GM12878 (cell line): ENCODE data around the gene C16orf46. TPM values are rescaled to one million over a fixed set of nuclear protein-coding genes. Genes with fewer than 3 reads are reported as not detected.

Source experiments
- ATAC-seq: fragments of 200-7000 bp; cut with Tn5 transposase; 3 replicates; pipeline ENCODE4 v1.9.1; 2020; ENCODE audit warnings: mild to moderate bottlenecking, moderate library complexity
- BruUV-seq: library from RNA; stranded (reverse); fragments of 400-500 nt; replicated peaks from 2 replicates; lab custom pipeline; 2021; lab: Mats Ljungman, UMichigan
- CTCF ChIA-PET: fragments of 300-600 bp; sonication (Branson Sonifier 250); formaldehyde crosslinking; extraction: SDS; loops from one replicate; lab custom pipeline; 2021; ENCODE audit warnings: inconsistent platforms; lab: Yijun Ruan, JAX
- POLR2A ChIA-PET: fragments of 350-600 bp; formaldehyde crosslinking; extraction: SDS; loops from one replicate; lab custom pipeline; 2021; ENCODE audit warnings: inconsistent platforms; lab: Charles Lee
- RAD21 ChIA-PET: fragments of 300-600 bp; sonication (Branson Sonifier 250); formaldehyde crosslinking; loops from one replicate; lab custom pipeline; 2023; ENCODE audit warnings: antibody characterized with exemption; ENCODE audit not compliant: unreplicated experiment; lab: Charles Lee
- SMC1A ChIA-PET: fragments of 300-600 bp; sonication (Branson Sonifier 250); formaldehyde crosslinking; loops from one replicate; lab custom pipeline; 2023; ENCODE audit not compliant: unreplicated experiment, uncharacterized antibody; lab: Charles Lee
- DNase-seq: peaks from one replicate; pipeline ENCODE4 v3.0.0-alpha.2; 2011; ENCODE audit warnings: low read depth, low spot score
- FAIRE-seq: peaks from 3 replicates; lab custom pipeline; 2011; peaks lifted over from hg19 to GRCh38; lab: Jason Lieb, UNC
- H2AFZ ChIP-seq: 2 replicates; pipeline ENCODE4 v1.6.0; 2011; ENCODE audit warnings: low read depth, low read length, control low read depth; ENCODE audit not compliant: control insufficient read depth
- H3K27ac ChIP-seq: 2 replicates; pipeline ENCODE4 v1.5.1; 2011; ENCODE audit warnings: control low read depth; ENCODE audit not compliant: control insufficient read depth, insufficient read depth
- H3K27me3 ChIP-seq, 2 experiments: replicated peaks in 1 of 2; 2 replicates each; pipeline versions ENCODE4 v1.6.0 to v1.6.1; 2011; ENCODE audit warnings: low read length in 1 of 2; ENCODE audit not compliant: control insufficient read depth in 2 of 2, insufficient read depth in 2 of 2
- H3K36me3 ChIP-seq, 2 experiments: 2 replicates each; pipeline ENCODE4 v1.5.1; 2011; ENCODE audit warnings: low read length in 1 of 2; ENCODE audit not compliant: control insufficient read depth in 2 of 2, insufficient read depth in 2 of 2
- H3K4me1 ChIP-seq: 2 replicates; pipeline ENCODE4 v1.6.1; 2011; ENCODE audit warnings: mild to moderate bottlenecking, low read length, moderate library complexity, mixed read lengths; ENCODE audit not compliant: control insufficient read depth, insufficient read depth
- H3K4me2 ChIP-seq: 2 replicates; pipeline ENCODE4 v1.6.0; 2011; ENCODE audit warnings: control low read depth; ENCODE audit not compliant: control insufficient read depth, insufficient read depth
- H3K4me3 ChIP-seq: fragments of 200-600 bp; sonication (generic); 2 replicates; pipeline ENCODE4 v1.5.1; 2016
- H3K79me2 ChIP-seq: 2 replicates; pipeline ENCODE4 v1.6.0; 2011; ENCODE audit warnings: low read length; ENCODE audit not compliant: control insufficient read depth, insufficient read depth
- H3K9ac ChIP-seq: 2 replicates; pipeline ENCODE4 v1.8.0; 2011; ENCODE audit warnings: low read length, control low read depth, mixed read lengths; ENCODE audit not compliant: control insufficient read depth, insufficient read depth
- H3K9me3 ChIP-seq: replicated peaks from 3 replicates; pipeline ENCODE4 v1.5.1; 2011; ENCODE audit warnings: mild to moderate bottlenecking, low read length; ENCODE audit not compliant: control insufficient read depth, insufficient read depth
- H4K20me1 ChIP-seq: 2 replicates; pipeline ENCODE4 v1.6.0; 2011; ENCODE audit not compliant: control insufficient read depth, insufficient read depth
- BCL11A ChIP-seq: IDR thresholded peaks from 2 replicates; pipeline ENCODE4 v1.6.1; 2011; ENCODE audit warnings: low read depth, low read length
- BMI1 ChIP-seq: fragments of 450-650 bp; IDR thresholded peaks from 2 replicates; pipeline ENCODE4 v1.6.1; 2016; ENCODE audit warnings: mild to moderate bottlenecking, moderate library complexity, borderline replicate concordance
- CREM ChIP-seq: IDR thresholded peaks from 2 replicates; pipeline ENCODE4 v1.6.1; 2014; ENCODE audit warnings: antibody characterized with exemption, low read depth
- CTCF ChIP-seq, 3 experiments: IDR thresholded peaks in 2 of 3; conservative IDR thresholded peaks in 1 of 3; 2 replicates each; pipeline ENCODE4 v1.5.1; 2011; ENCODE audit warnings: low read depth in 3 of 3, low read length in 3 of 3, mild to moderate bottlenecking in 3 of 3, control low read depth in 2 of 3, moderate library complexity in 2 of 3, inconsistent platforms in 1 of 3, mixed read lengths in 1 of 3; ENCODE audit not compliant: control insufficient read depth in 2 of 3, insufficient read depth in 1 of 3; ENCODE audit errors: extremely low read depth in 1 of 3
- CUX1 ChIP-seq: IDR thresholded peaks from 2 replicates; pipeline ENCODE4 v1.6.1; 2012; ENCODE audit warnings: improper control_type of control experiment, low read depth, low read length; ENCODE audit not compliant: insufficient replicate concordance
- FOXM1 ChIP-seq: IDR thresholded peaks from 2 replicates; pipeline ENCODE4 v1.6.1; 2012; ENCODE audit warnings: low read depth, mild to moderate bottlenecking, inconsistent platforms, low read length, moderate library complexity
- KAT2A ChIP-seq: conservative IDR thresholded peaks from 2 replicates; pipeline ENCODE4 v1.6.1; 2011; ENCODE audit warnings: low read depth, low read length; ENCODE audit not compliant: control insufficient read depth
- NKRF ChIP-seq: fragments of 450-650 bp; conservative IDR thresholded peaks from 2 replicates; pipeline ENCODE4 v1.6.1; 2017; ENCODE audit warnings: mild to moderate bottlenecking, moderate library complexity
- NR2F1 ChIP-seq: fragments of 450-650 bp; conservative IDR thresholded peaks from 2 replicates; pipeline ENCODE4 v1.6.1; 2017; ENCODE audit warnings: mild to moderate bottlenecking
- RAD21 ChIP-seq: IDR thresholded peaks from 2 replicates; pipeline ENCODE4 v1.6.1; 2011; ENCODE audit warnings: mild to moderate bottlenecking, low read depth, low read length, moderate library complexity; ENCODE audit not compliant: insufficient read depth
- SIN3A ChIP-seq: IDR thresholded peaks from 2 replicates; pipeline ENCODE4 v1.6.1; 2012; ENCODE audit warnings: low read depth, low read length, improper control_type of control experiment
- SMARCA5 ChIP-seq: fragments of 450-650 bp; IDR thresholded peaks from 2 replicates; pipeline ENCODE4 v1.6.1; 2017; ENCODE audit warnings: mild to moderate bottlenecking
- SUZ12 ChIP-seq: fragments of 200-600 bp; sonication (generic); IDR thresholded peaks from one replicate; pipeline ENCODE4 v1.6.1; 2018; ENCODE audit warnings: antibody characterized with exemption, mild to moderate bottlenecking; ENCODE audit not compliant: unreplicated experiment
- WGBS: methylation state at CpG from one replicate; pipeline ENCODE4 v1.1.6; 2016; ENCODE audit warnings: low lambda C conversion rate; ENCODE audit not compliant: insufficient replicate concordance, insufficient coverage; ENCODE audit errors: missing lambda C conversion rate; 5-methylcytosine and 5-hydroxymethylcytosine counted together
- in situ Hi-C: fragments of 300-500 bp; cut with MboI; formaldehyde crosslinking; loops from 9 replicates; pipeline ENCODE4 v1.14.3; 2018; ENCODE audit warnings: mixed read lengths
- intact Hi-C: fragments of 100-400 bp; cut with micrococcal nuclease; formaldehyde crosslinking; loops from one replicate; pipeline ENCODE4 v1.14.2; 2022; ENCODE audit not compliant: unreplicated experiment
- polyA plus RNA-seq, 11 experiments: library from polyadenylated mRNA; depleted of rRNA in 4 of 11; unstranded in 6 of 11; stranded (reverse) in 5 of 11; fragments of >200 nt; fragmentation: Nextera tagmentation in 4 of 11; fragmentation: Illumina TruSeq in 1 of 11; extraction: Ambion mirVana in 4 of 11; extraction: Trizol in 1 of 11; gene quantifications; 1 replicate in 1 of 11; 2 replicates in 10 of 11; pipeline versions ENCODE4 v1.2.1 to v1.2.3, GENCODE V29; 2011 to 2016; ENCODE audit warnings: inconsistent platforms in 2 of 11, missing spikeins in 2 of 11, low read depth in 1 of 11
- total RNA-seq, 4 experiments: library from RNA; depleted of rRNA in 3 of 4; stranded (reverse); fragments of >200 nt in 3 of 4; fragmentation: Illumina TruSeq in 1 of 4; extraction: Trizol in 1 of 4; gene quantifications; 2 replicates each; pipeline versions ENCODE4 v1.2.1 to v1.2.3, GENCODE V29; 2013 to 2021

The C16orf46 gene
- total and polyA plus RNA-seq, 10 of the 15 experiments (the other 5 are each of a cell fraction or from before 2014, with no cell fraction given): 0.04 to 0.46 (median 0.14) TPM; not detected in 6

- intact Hi-C loops: no loop called here
- TF ChIP-seq SMARCA5 (no peak), KAT2A (no peak), NKRF (no peak), BMI1 (no peak), SIN3A (no peak), NR2F1 (no peak), CUX1 (no peak), FOXM1 (no peak), CTCF (IDR thresholded peaks at IDR 0.05 in 2 of 3, conservative IDR thresholded peaks at IDR 0.05 in 1 of 3; ENCODE audit: control insufficient read depth in 2 of 3, extremely low read depth in 1 of 3, insufficient read depth in 1 of 3, low read depth in 3 of 3, low read length in 3 of 3) (no peak), RAD21 (no peak), CREM (no peak), BCL11A (no peak), SUZ12 (no peak)
Observed at GRCh38 chr16:81106826-81107503, 29.9 kb upstream of the C16orf46 start.

More at GRCh38 chr16:81106826-81107503, 29.9 kb upstream of the C16orf46 start:
- in situ Hi-C loops: no loop called here
- 49% methylated on average over 8 of the region's 8 CpGs for whole genome bisulfite sequencing
- Histone ChIP-seq H3K4me2 (no peak overlapping the region), H3K36me3 (no peaks in the 10 kb centered on the region), H3K4me1 (no peaks in the 10 kb centered on the region), H3K79me2 (no peaks in the 10 kb centered on the region), H3K27ac (no peak overlapping the region), H4K20me1 (no peaks in the 10 kb centered on the region), H2AFZ (no peak overlapping the region), H3K9me3 (no peaks in the 10 kb centered on the region), H3K9ac (no peak overlapping the region), H3K27me3 (no peaks in the 10 kb centered on the region; a peak in 1 of 4 replicates), H3K4me3 (no peak overlapping the region)
- ChIA-PET POLR2A (no interaction called here), RAD21 (no interaction called here), SMC1A (no interaction called here), CTCF (interaction anchor here (0.9 kb wide), 1 partner anchor 31 kb away, joined by 3 read pairs; no protein-coding TSS in a partner anchor)
- ATAC-seq (peak; percentile 14; the same call in 1 of the 3 replicates), DNase-seq (no peak), FAIRE-seq (no peak)
- BruUV-seq: no TSS peak
